ENCODE data around the gene SLC17A9. TPM values are rescaled to one million over a fixed set of nuclear protein-coding genes. Genes with fewer than 3 reads are reported as not detected.

The SLC17A9 gene
- total and polyA plus RNA-seq, 2 of the 8 experiments (the other 6 are each of a cell fraction or from before 2014, with no cell fraction given): 23.5 to 35.2 TPM

- TF ChIP-seq TBP (IDR thresholded peaks at IDR 0.05; ENCODE audit: low read depth, low read length) (no peak), CTBP2 (IDR thresholded peaks at IDR 0.05; ENCODE audit: borderline replicate concordance, insufficient read depth, insufficient read length, low read length) (no peak), ASH2L (IDR thresholded peaks at IDR 0.05; ENCODE audit: low read length) (no peak), EGR1 (IDR thresholded peaks at IDR 0.05; ENCODE audit: borderline replicate concordance, low read depth, low read length) (no peak), CHD1 (IDR thresholded peaks at IDR 0.05; ENCODE audit: low read depth, low read length) (no peak)
These were observed 65.4 kb downstream of the SLC17A9 start (continued) for GRCh38 chr20:63017826-63018411.

Other genes starting within 250 kb of the SLC17A9 start
- 0.75 and 0.89 TPM in 2 replicates for gene NTSR1, start 243.9 kb upstream of the SLC17A9 start, total RNA-seq (2021; fragmentation: NEBNext Ultra II Directional; extraction: Animal tissue kit (Norgen Biotek cat#: 25700))
- 0.53 and 0.97 TPM in 2 replicates for gene NTSR1, start 243.9 kb upstream of the SLC17A9 start, polyA plus RNA-seq (2011; rRNA removed)
- 16.8 and 18.7 TPM in 2 replicates for gene MRGBP, start 156.2 kb upstream of the SLC17A9 start, total RNA-seq (2021; fragmentation: NEBNext Ultra II Directional; extraction: Animal tissue kit (Norgen Biotek cat#: 25700))
- gene MRGBP, start 156.2 kb upstream of the SLC17A9 start, polyA plus RNA-seq (2011; rRNA removed): 15.0 and 16.7 TPM in 2 replicates
- gene OGFR, start 147.9 kb upstream of the SLC17A9 start, total RNA-seq (2021; fragmentation: NEBNext Ultra II Directional; extraction: Animal tissue kit (Norgen Biotek cat#: 25700)): 25.1 and 25.8 TPM in 2 replicates
- gene OGFR, start 147.9 kb upstream of the SLC17A9 start, polyA plus RNA-seq (2011; rRNA removed): 13.9 and 26.7 TPM in 2 replicates
- gene COL9A3, start 135.7 kb upstream of the SLC17A9 start, total RNA-seq (2021; fragmentation: NEBNext Ultra II Directional; extraction: Animal tissue kit (Norgen Biotek cat#: 25700)): 76.0 and 80.1 TPM in 2 replicates
- gene COL9A3, start 135.7 kb upstream of the SLC17A9 start, polyA plus RNA-seq (2011; rRNA removed): 21.7 and 39.7 TPM in 2 replicates
- 15.0 and 15.6 TPM in 2 replicates for gene TCFL5, start 90.9 kb upstream of the SLC17A9 start, total RNA-seq (2021; fragmentation: NEBNext Ultra II Directional; extraction: Animal tissue kit (Norgen Biotek cat#: 25700))
- gene TCFL5, start 90.9 kb upstream of the SLC17A9 start, polyA plus RNA-seq (2011; rRNA removed): 4.4 and 6.2 TPM in 2 replicates
- gene DIDO1, start 26.2 kb upstream of the SLC17A9 start, total RNA-seq (2021; fragmentation: NEBNext Ultra II Directional; extraction: Animal tissue kit (Norgen Biotek cat#: 25700)): 82.8 and 83.2 TPM in 2 replicates
- gene DIDO1, start 26.2 kb upstream of the SLC17A9 start, polyA plus RNA-seq (2011; rRNA removed): 53.6 and 58.8 TPM in 2 replicates
- 72.9 and 73.1 TPM in 2 replicates for gene GID8, start 14.6 kb upstream of the SLC17A9 start, total RNA-seq (2021; fragmentation: NEBNext Ultra II Directional; extraction: Animal tissue kit (Norgen Biotek cat#: 25700))
- gene GID8, start 14.6 kb upstream of the SLC17A9 start, polyA plus RNA-seq (2011; rRNA removed): 39.7 and 40.7 TPM in 2 replicates
- gene BHLHE23, start 54.3 kb downstream of the SLC17A9 start, total RNA-seq (2021; fragmentation: NEBNext Ultra II Directional; extraction: Animal tissue kit (Norgen Biotek cat#: 25700)): 0.38 and 0.47 TPM in 2 replicates
- gene BHLHE23, start 54.3 kb downstream of the SLC17A9 start, polyA plus RNA-seq (2011; rRNA removed): 0.36 TPM in 1 of 2 replicates, not detected in the other

All from H1 (cell line).